OCI-LY1 (cell line): Measurements from ENCODE around the gene ABCC9.

Experiments
- H2AFZ ChIP-seq: fragments of 200-600 bp; sonication (generic), shearing (Covaris generic); 2 replicates; pipeline ENCODE4 v1.6.0; 2014; ENCODE audit warnings: antibody characterized with exemption, mild to moderate bottlenecking, low read length
- H3F3A ChIP-seq: fragments of 200-600 bp; sonication (generic), shearing (Covaris generic); 2 replicates; pipeline ENCODE4 v1.6.0; 2014; ENCODE audit warnings: mild to moderate bottlenecking, antibody characterized with exemption, low read length, moderate library complexity; ENCODE audit not compliant: insufficient read depth
- H3K27ac ChIP-seq: fragments of 200-600 bp; sonication (generic); 2 replicates; pipeline ENCODE4 v1.5.1; 2014; ENCODE audit warnings: low read length, mixed run types, mild to moderate bottlenecking, low read depth; ENCODE audit not compliant: poor library complexity, severe bottlenecking
- H3K27me3 ChIP-seq: fragments of 200-600 bp; sonication (generic); 2 replicates; pipeline ENCODE4 v1.6.0; 2014; ENCODE audit warnings: antibody characterized with exemption, mild to moderate bottlenecking, low read length, moderate library complexity; ENCODE audit not compliant: insufficient read depth
- H3K36me3 ChIP-seq: fragments of 200-600 bp; sonication (generic); 2 replicates; pipeline ENCODE4 v1.6.1; 2014; ENCODE audit warnings: mild to moderate bottlenecking, antibody characterized with exemption, low read length, moderate library complexity, mixed read lengths; ENCODE audit not compliant: insufficient read depth
- H3K4me1 ChIP-seq: fragments of 200-600 bp; sonication (generic); 2 replicates; pipeline ENCODE4 v1.5.1; 2014; ENCODE audit warnings: mild to moderate bottlenecking, low read length, moderate library complexity; ENCODE audit not compliant: insufficient read depth, severe bottlenecking
- H3K4me2 ChIP-seq: fragments of 200-600 bp; sonication (generic), shearing (Covaris generic); 2 replicates; pipeline ENCODE4 v1.6.1; 2014; ENCODE audit warnings: low read length
- H3K4me3 ChIP-seq: fragments of 200-600 bp; sonication (generic); 2 replicates; pipeline ENCODE4 v1.5.1; 2014; ENCODE audit warnings: low read length, low read depth, mild to moderate bottlenecking, mixed read lengths; ENCODE audit not compliant: poor library complexity, severe bottlenecking
- H3K79me2 ChIP-seq: fragments of 200-600 bp; shearing (Covaris generic); 2 replicates; pipeline ENCODE4 v1.6.1; 2016; ENCODE audit warnings: mixed run types, low read length, mixed read lengths; ENCODE audit not compliant: insufficient read depth
- H3K9ac ChIP-seq: fragments of 200-600 bp; sonication (generic), shearing (Covaris generic); 2 replicates; pipeline ENCODE4 v1.6.1; 2014; ENCODE audit warnings: mild to moderate bottlenecking, low read length, mixed read lengths
- H3K9me2 ChIP-seq: fragments of 200-600 bp; sonication (generic), shearing (Covaris generic); 2 replicates; pipeline ENCODE4 v1.6.1; 2014; ENCODE audit warnings: low read depth, mild to moderate bottlenecking, low read length, mixed read lengths
- H3K9me3 ChIP-seq: fragments of 200-600 bp; shearing (Covaris generic); 2 replicates; pipeline ENCODE4 v1.6.1; 2014; ENCODE audit warnings: low read length, mixed read lengths
- H4K20me1 ChIP-seq: fragments of 200-600 bp; sonication (generic), shearing (Covaris generic); 2 replicates; pipeline ENCODE4 v1.6.0; 2016; ENCODE audit warnings: mild to moderate bottlenecking, low read length; ENCODE audit not compliant: insufficient read depth
- CTCF ChIP-seq: fragments of 200-600 bp; sonication (generic), shearing (Covaris generic); IDR thresholded peaks from 2 replicates; pipeline ENCODE4 v1.5.1; 2017; ENCODE audit warnings: mild to moderate bottlenecking, antibody characterized with exemption, low read length, moderate library complexity, mixed read lengths
- EZH2 ChIP-seq: fragments of 200-600 bp; sonication (generic), shearing (Covaris generic); IDR thresholded peaks from 2 replicates; pipeline ENCODE4 v1.8.0; 2017; ENCODE audit warnings: borderline replicate concordance, mixed run types, mild to moderate bottlenecking, antibody characterized with exemption, low read length, moderate library complexity, mixed read lengths

ABCC9 gene

GRCh38 chr12:21860534-21860933 is 80.7 kb downstream of the ABCC9 start:
- H3K79me2 ChIP-seq = no peaks in the 10 kb centered on the region
- no peak overlapping the region for H3K9ac ChIP-seq
- H3K4me3 ChIP-seq = no peak overlapping the region
- TF ChIP-seq CTCF (no peak), EZH2 (no peak)
- H3K4me1 ChIP-seq = no peaks in the 10 kb centered on the region
- H4K20me1 ChIP-seq = no peaks in the 10 kb centered on the region
- no peak overlapping the region for H2AFZ ChIP-seq
- H3K27me3 ChIP-seq = no peaks in the 10 kb centered on the region
- no peaks in the 10 kb centered on the region for H3K9me3 ChIP-seq
- no peak overlapping the region for H3K27ac ChIP-seq
- H3K36me3 ChIP-seq = no peaks in the 10 kb centered on the region
- no peak overlapping the region for H3K4me2 ChIP-seq
- no peaks in the 10 kb centered on the region for H3F3A ChIP-seq
- no peaks in the 10 kb centered on the region for H3K9me2 ChIP-seq

GRCh38 chr12:21860128-21860527 is 81.1 kb downstream of the ABCC9 start:
- Histone ChIP-seq H4K20me1 (no peaks in the 10 kb centered on the region), H2AFZ (no peak overlapping the region), H3F3A (no peaks in the 10 kb centered on the region), H3K79me2 (no peaks in the 10 kb centered on the region), H3K9ac (no peak overlapping the region), H3K9me2 (no peaks in the 10 kb centered on the region), H3K27me3 (no peaks in the 10 kb centered on the region), H3K4me1 (no peaks in the 10 kb centered on the region), H3K4me3 (no peak overlapping the region), H3K9me3 (no peaks in the 10 kb centered on the region), H3K36me3 (no peaks in the 10 kb centered on the region), H3K27ac (no peak overlapping the region), H3K4me2 (no peak overlapping the region)
- TF ChIP-seq CTCF (no peak), EZH2 (no peak)

GRCh38 chr12:21852251-21852650 is 89.0 kb downstream of the ABCC9 start:
- Histone ChIP-seq H3K36me3 (no peaks in the 10 kb centered on the region), H4K20me1 (no peaks in the 10 kb centered on the region), H3K27me3 (no peaks in the 10 kb centered on the region), H3K4me1 (no peaks in the 10 kb centered on the region), H3K79me2 (no peaks in the 10 kb centered on the region), H2AFZ (no peak overlapping the region), H3K27ac (no peak overlapping the region), H3K9me2 (no peaks in the 10 kb centered on the region), H3K4me2 (no peak overlapping the region), H3K4me3 (no peak overlapping the region), H3K9ac (no peak overlapping the region), H3K9me3 (no peaks in the 10 kb centered on the region), H3F3A (no peaks in the 10 kb centered on the region)
- TF ChIP-seq CTCF (no peak), EZH2 (no peak)
